Chondrocyte (in vitro differentiated cells): ENCODE data around the gene UBE2H. TPM values are rescaled to one million over a fixed set of nuclear protein-coding genes. Genes with fewer than 3 reads are reported as not detected.

Experiments
- DNase-seq: peaks from one replicate; pipeline ENCODE4 v3.0.0; 2021; ENCODE audit warnings: mixed read lengths, low spot score
- H3K27ac Mint-ChIP-seq: one replicate; pipeline ENCODE4 v1.8.0; 2021; ENCODE audit warnings: mild to moderate bottlenecking, moderate library complexity, mixed read lengths; ENCODE audit not compliant: unreplicated experiment
- H3K27me3 Mint-ChIP-seq: 2 replicates; pipeline ENCODE4 v1.8.0; 2021; ENCODE audit warnings: low read depth, mixed read lengths
- H3K36me3 Mint-ChIP-seq: 2 replicates; pipeline ENCODE4 v1.8.0; 2021; ENCODE audit warnings: low read depth, mixed read lengths
- H3K4me1 Mint-ChIP-seq: 2 replicates; pipeline ENCODE4 v1.8.0; 2021; ENCODE audit warnings: low read depth, mild to moderate bottlenecking, mixed read lengths
- H3K4me3 Mint-ChIP-seq: one replicate; pipeline ENCODE4 v1.8.0; 2021; ENCODE audit warnings: mild to moderate bottlenecking, moderate library complexity, mixed read lengths; ENCODE audit not compliant: unreplicated experiment
- H3K9me3 Mint-ChIP-seq: 2 replicates; pipeline ENCODE4 v1.8.0; 2021; ENCODE audit warnings: low read depth, mixed read lengths
- CTCF ChIP-seq: fragments of 200-600 bp; sonication (generic); IDR thresholded peaks from 2 replicates; pipeline ENCODE4 v1.5.0; 2021; ENCODE audit warnings: antibody characterized with exemption, mild to moderate bottlenecking, moderate library complexity
- total RNA-seq: library from RNA; stranded (reverse); gene quantifications from 3 replicates; pipeline ENCODE4 v1.2.1, GENCODE V29; 2021

UBE2H gene
- total RNA-seq, 1 donor from 2014 or later: 167 TPM

GRCh38 chr7:129855234-129855673 is 97.5 kb downstream of the UBE2H start:
- TF ChIP-seq CTCF: no peak
- Mint-ChIP-seq H3K36me3 (peaks cover 10% of the 10 kb centered on the region), H3K4me3 (peak overlapping the region; percentile 23), H3K27ac (peak overlapping the region; percentile 94), H3K9me3 (no peaks in the 10 kb centered on the region), H3K27me3 (no peaks in the 10 kb centered on the region), H3K4me1 (peaks cover 100% of the 10 kb centered on the region)
- no peak for DNase-seq

GRCh38 chr7:129854401-129854800 is 98.4 kb downstream of the UBE2H start:
- Mint-ChIP-seq H3K27ac (peak overlapping the region; percentile 94), H3K4me3 (peak overlapping the region; percentile 23), H3K9me3 (no peaks in the 10 kb centered on the region), H3K27me3 (no peaks in the 10 kb centered on the region), H3K36me3 (peaks cover 12% of the 10 kb centered on the region), H3K4me1 (peaks cover 93% of the 10 kb centered on the region)
- no peak for DNase-seq
- no peak for TF ChIP-seq CTCF

- H3K9me3 Mint-ChIP-seq: no peaks in the 10 kb centered on the region
- peak overlapping the region; percentile 94 for H3K27ac Mint-ChIP-seq
- H3K36me3 Mint-ChIP-seq: peaks cover 12% of the 10 kb centered on the region
- no peak for DNase-seq
- peak overlapping the region; percentile 37 for H3K4me3 Mint-ChIP-seq
- no peaks in the 10 kb centered on the region for H3K27me3 Mint-ChIP-seq
- H3K4me1 Mint-ChIP-seq: peaks cover 89% of the 10 kb centered on the region
- no peak for TF ChIP-seq CTCF
Measured at GRCh38 chr7:129853661-129854268, 99.0 kb downstream of the UBE2H start.

- H3K9me3 Mint-ChIP-seq: no peaks in the 10 kb centered on the region
- H3K27ac Mint-ChIP-seq: peak overlapping the region; percentile 94
- DNase-seq: no peak
- no peak for TF ChIP-seq CTCF
- H3K36me3 Mint-ChIP-seq: peaks cover 14% of the 10 kb centered on the region
- H3K27me3 Mint-ChIP-seq: no peaks in the 10 kb centered on the region
- peaks cover 82% of the 10 kb centered on the region for H3K4me1 Mint-ChIP-seq
- H3K4me3 Mint-ChIP-seq: no peak overlapping the region
Measured at GRCh38 chr7:129851809-129852208, 101.0 kb downstream of the UBE2H start.

- Mint-ChIP-seq H3K4me1 (peaks cover 82% of the 10 kb centered on the region), H3K9me3 (no peaks in the 10 kb centered on the region), H3K27me3 (no peaks in the 10 kb centered on the region), H3K27ac (no peak overlapping the region), H3K4me3 (no peak overlapping the region), H3K36me3 (peaks cover 14% of the 10 kb centered on the region)
- no peak for TF ChIP-seq CTCF
- DNase-seq: no peak
Measured at GRCh38 chr7:129851174-129851573, 101.6 kb downstream of the UBE2H start.
